Activated CD4-positive, alpha-beta T cell treated with anti-CD3 and anti-CD28 coated beads, Interleukin-2, Interleukin-6, amounts not matched to agents 100 ng/mL and 50 ng/mL, durations not matched to agents 16 hours and 8 hours (primary cell): ENCODE data around the gene JMJD8.

ENCODE experiments used
- DNase-seq: peaks from one replicate; pipeline ENCODE4 v3.0.0-alpha.2; 2020

JMJD8 gene

GRCh38 chr16:658679-659571, 25.2 kb downstream of the JMJD8 start:
- no peak for DNase-seq

GRCh38 chr16:657487-657886, 26.6 kb downstream of the JMJD8 start:
- DNase-seq = no peak

GRCh38 chr16:654034-654433, 30.1 kb downstream of the JMJD8 start:
- no peak for DNase-seq

GRCh38 chr16:652454-653305, 31.5 kb downstream of the JMJD8 start:
- no peak for DNase-seq

GRCh38 chr16:651844-652243, 32.3 kb downstream of the JMJD8 start:
- no peak for DNase-seq

GRCh38 chr16:649631-650030, 34.5 kb downstream of the JMJD8 start:
- peak; percentile 41 for DNase-seq

GRCh38 chr16:648781-649589, 35.1 kb downstream of the JMJD8 start, which contains the start of gene WDR90:
WDR90 (plus strand) TSS chr16:649365; CDS start chr16:649417, 52 bp downstream.
- DNase-seq = peak; percentile 97

GRCh38 chr16:648071-648780, 35.9 kb downstream of the JMJD8 start:
- DNase-seq = peak; percentile 75

- DNase-seq = no peak
These were observed 36.8 kb downstream of the JMJD8 start for GRCh38 chr16:647173-647902.

- DNase-seq = no peak
These were observed 37.4 kb downstream of the JMJD8 start for GRCh38 chr16:646679-647172.

GRCh38 chr16:645852-646678, 38.1 kb downstream of the JMJD8 start:
- no peak for DNase-seq

GRCh38 chr16:644556-644955, 39.6 kb downstream of the JMJD8 start:
- no peak for DNase-seq

GRCh38 chr16:643050-643368, 41.1 kb downstream of the JMJD8 start:
- no peak for DNase-seq

- DNase-seq = peak; percentile 54
These were observed 41.7 kb downstream of the JMJD8 start for GRCh38 chr16:642189-643049.

- DNase-seq = peak; percentile 89
These were observed 42.6 kb downstream of the JMJD8 start, which contains the start of gene MCRIP2 for GRCh38 chr16:641326-642188. MCRIP2 (plus strand) TSS chr16:641828; CDS start chr16:641992, 164 bp downstream.

GRCh38 chr16:640614-641013, 43.5 kb downstream of the JMJD8 start:
- DNase-seq = no peak

GRCh38 chr16:638836-639235, 45.3 kb downstream of the JMJD8 start:
- no peak for DNase-seq

GRCh38 chr16:638034-638543, 46.0 kb downstream of the JMJD8 start:
- no peak for DNase-seq
